ENCODE results near the gene SPATA31C1. TPM values are rescaled to one million over a fixed set of nuclear protein-coding genes. Genes with fewer than 3 reads are reported as not detected.

The SPATA31C1 gene
- polyA plus RNA-seq, 3 donors = not detected

DNA sequence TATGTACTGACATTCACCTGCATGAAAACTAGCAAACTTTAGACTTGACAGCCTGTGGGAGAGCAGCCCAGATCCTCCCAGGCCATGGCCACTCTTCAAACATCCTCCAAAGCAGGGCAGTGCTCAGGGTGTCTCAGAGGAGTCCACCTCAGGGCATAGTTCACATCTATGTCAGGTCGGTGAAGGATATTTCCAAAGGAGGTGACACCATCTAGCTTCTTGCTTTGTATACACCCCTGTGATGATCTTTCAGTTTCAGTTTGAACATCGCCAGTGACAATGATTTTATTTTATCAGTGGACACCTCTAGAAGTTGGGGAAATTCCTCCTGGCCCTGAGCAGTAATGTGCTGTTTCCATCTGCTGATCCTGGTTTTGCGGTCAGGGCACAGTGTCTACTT, 36.5 kb downstream of the SPATA31C1 start:
- no peaks in the 10 kb centered on the region for H3K36me3 Mint-ChIP-seq
- peaks cover 8 to 23% (median 11%) of the 10 kb centered on the region in 3 donors for H3K27me3 Mint-ChIP-seq (ENCODE audit: low read depth in 3 of 3)
- intact Hi-C loops (cut with micrococcal nuclease) = loop anchor here in 1 of 2 donors (10.0 kb wide), 1 partner anchor 1331 kb away; no protein-coding TSS in a partner anchor
- Histone ChIP-seq H4K20me1 (ENCODE audit: insufficient read depth, low read length) (no peaks in the 10 kb centered on the region), H3K4me2 (replicated peaks; ENCODE audit: extremely low read depth, low read length, poor library complexity, severe bottlenecking) (no peak overlapping the region), H3K27me3 (ENCODE audit: control insufficient read depth in 2 of 2, insufficient read depth in 2 of 2, low read length in 2 of 2) (peaks cover 3 to 5% of the 10 kb centered on the region in 2 donors), H3K4me3 (replicated peaks in 1 of 3; ENCODE audit: low read depth in 2 of 3, low read length in 3 of 3) (no peak overlapping the region), H3K4me1 (ENCODE audit: control insufficient read depth in 1 of 2, insufficient read depth in 2 of 2, low read length in 2 of 2) (no peaks in the 10 kb centered on the region), H3K27ac (ENCODE audit: low read depth in 1 of 2, low read length in 2 of 2) (no peak overlapping the region), H2AFZ (ENCODE audit: insufficient read depth, low read depth, low read length, poor library complexity, severe bottlenecking) (no peak overlapping the region), H3K9me3 (replicated peaks in 1 of 2; ENCODE audit: control insufficient read depth in 1 of 2, insufficient read depth in 1 of 2, low read length in 2 of 2) (no peaks in the 10 kb centered on the region), H3K36me3 (replicated peaks in 1 of 2; ENCODE audit: control insufficient read depth in 1 of 2, insufficient read depth in 2 of 2, low read length in 2 of 2) (no peaks in the 10 kb centered on the region), H3K79me2 (ENCODE audit: insufficient read depth, low read length) (no peaks in the 10 kb centered on the region), H3K9ac (ENCODE audit: insufficient read depth, low read length, poor library complexity, severe bottlenecking) (no peak overlapping the region)
- peak overlapping the region in 2 of 7 donors; percentile 2 to 3 for H3K27ac Mint-ChIP-seq
- DNase-seq = no peak
- TF ChIP-seq, protein P1, sequence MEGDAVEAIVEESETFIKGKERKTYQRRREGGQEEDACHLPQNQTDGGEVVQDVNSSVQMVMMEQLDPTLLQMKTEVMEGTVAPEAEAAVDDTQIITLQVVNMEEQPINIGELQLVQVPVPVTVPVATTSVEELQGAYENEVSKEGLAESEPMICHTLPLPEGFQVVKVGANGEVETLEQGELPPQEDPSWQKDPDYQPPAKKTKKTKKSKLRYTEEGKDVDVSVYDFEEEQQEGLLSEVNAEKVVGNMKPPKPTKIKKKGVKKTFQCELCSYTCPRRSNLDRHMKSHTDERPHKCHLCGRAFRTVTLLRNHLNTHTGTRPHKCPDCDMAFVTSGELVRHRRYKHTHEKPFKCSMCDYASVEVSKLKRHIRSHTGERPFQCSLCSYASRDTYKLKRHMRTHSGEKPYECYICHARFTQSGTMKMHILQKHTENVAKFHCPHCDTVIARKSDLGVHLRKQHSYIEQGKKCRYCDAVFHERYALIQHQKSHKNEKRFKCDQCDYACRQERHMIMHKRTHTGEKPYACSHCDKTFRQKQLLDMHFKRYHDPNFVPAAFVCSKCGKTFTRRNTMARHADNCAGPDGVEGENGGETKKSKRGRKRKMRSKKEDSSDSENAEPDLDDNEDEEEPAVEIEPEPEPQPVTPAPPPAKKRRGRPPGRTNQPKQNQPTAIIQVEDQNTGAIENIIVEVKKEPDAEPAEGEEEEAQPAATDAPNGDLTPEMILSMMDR (IDR thresholded peaks at IDR 0.05) = no peak
- H3K4me3 Mint-ChIP-seq = no peak overlapping the region
- WGBS (ENCODE audit: insufficient coverage) = 100% methylated on average over 1 of the region's 3 CpGs
- peaks cover 3 to 9% (median 5%) of the 10 kb centered on the region in 7 donors for H3K9me3 Mint-ChIP-seq
- no peaks in the 10 kb centered on the region for H3K4me1 Mint-ChIP-seq

DNA sequence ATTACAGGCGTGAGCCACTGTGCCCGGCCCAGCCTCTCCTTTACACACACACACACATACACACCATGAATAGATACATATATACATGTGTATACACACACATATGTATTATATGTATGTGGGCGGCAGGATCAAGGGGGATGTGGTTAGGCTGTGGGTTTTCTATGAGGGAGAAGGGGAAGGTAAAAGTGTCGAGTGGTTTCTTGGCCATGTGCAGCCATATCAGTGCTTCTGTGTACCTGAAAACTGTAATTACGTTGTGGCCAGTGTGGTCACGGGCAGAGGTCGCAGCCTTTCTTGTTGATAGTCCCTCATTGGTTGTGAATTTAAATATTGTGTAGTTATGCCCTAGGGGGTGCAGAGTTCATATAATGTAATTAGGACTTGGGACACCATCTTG, 40.1 kb downstream of the SPATA31C1 start:
- intact Hi-C loops (cut with micrococcal nuclease) = loop anchor here in 1 of 2 donors (10.0 kb wide), 1 partner anchor 1327 kb away; no protein-coding TSS in a partner anchor

More for the DNA sequence above, 40.1 kb downstream of the SPATA31C1 start:
- Histone ChIP-seq H4K20me1 (ENCODE audit: insufficient read depth, low read length) (no peaks in the 10 kb centered on the region), H3K36me3 (replicated peaks in 1 of 2; ENCODE audit: control insufficient read depth in 1 of 2, insufficient read depth in 2 of 2, low read length in 2 of 2) (no peaks in the 10 kb centered on the region), H3K9me3 (replicated peaks in 1 of 2; ENCODE audit: control insufficient read depth in 1 of 2, insufficient read depth in 1 of 2, low read length in 2 of 2) (no peaks in the 10 kb centered on the region), H3K4me1 (ENCODE audit: control insufficient read depth in 1 of 2, insufficient read depth in 2 of 2, low read length in 2 of 2) (no peaks in the 10 kb centered on the region), H3K4me2 (replicated peaks; ENCODE audit: extremely low read depth, low read length, poor library complexity, severe bottlenecking) (no peak overlapping the region), H3K79me2 (ENCODE audit: insufficient read depth, low read length) (no peaks in the 10 kb centered on the region), H2AFZ (ENCODE audit: insufficient read depth, low read depth, low read length, poor library complexity, severe bottlenecking) (no peak overlapping the region), H3K9ac (ENCODE audit: insufficient read depth, low read length, poor library complexity, severe bottlenecking) (no peak overlapping the region), H3K27me3 (ENCODE audit: control insufficient read depth in 2 of 2, insufficient read depth in 2 of 2, low read length in 2 of 2) (peaks cover 0 to 9% of the 10 kb centered on the region in 2 donors), H3K27ac (ENCODE audit: low read depth in 1 of 2, low read length in 2 of 2) (no peak overlapping the region), H3K4me3 (replicated peaks in 1 of 3; ENCODE audit: low read depth in 2 of 3, low read length in 3 of 3) (no peak overlapping the region)
- H3K36me3 Mint-ChIP-seq = no peaks in the 10 kb centered on the region
- peaks cover 0 to 8% (median 5%) of the 10 kb centered on the region in 7 donors for H3K9me3 Mint-ChIP-seq
- no peak overlapping the region for H3K27ac Mint-ChIP-seq
- WGBS (ENCODE audit: insufficient coverage) = 50% methylated on average over 4 of the region's 7 CpGs
- DNase-seq = no peak
- H3K4me1 Mint-ChIP-seq = no peaks in the 10 kb centered on the region
- peaks cover 10 to 23% (median 12%) of the 10 kb centered on the region in 3 donors for H3K27me3 Mint-ChIP-seq (ENCODE audit: low read depth in 3 of 3)
- TF ChIP-seq, protein P1 (IDR thresholded peaks at IDR 0.05) = no peak
- H3K4me3 Mint-ChIP-seq = no peak overlapping the region
